Mammary epithelial cell (primary cell): ENCODE results near the gene MALT1.

Experiments used
- CTCF ChIP-seq, 2 donors: IDR thresholded peaks in 1 of 2; conservative IDR thresholded peaks in 1 of 2; 2 replicates each; pipeline ENCODE4 v1.5.1; 2011 to 2012; ENCODE audit warnings: inconsistent platforms in 2 of 2, low read length in 2 of 2, mild to moderate bottlenecking in 2 of 2, control low read depth in 1 of 2, low read depth in 1 of 2; ENCODE audit not compliant: insufficient read depth in 1 of 2; ENCODE audit errors: extremely low read depth in 1 of 2
- EZH2 ChIP-seq: IDR thresholded peaks from 2 replicates; pipeline ENCODE4 v1.6.1; 2012; ENCODE audit warnings: low read length, inconsistent platforms, borderline replicate concordance

DNA sequence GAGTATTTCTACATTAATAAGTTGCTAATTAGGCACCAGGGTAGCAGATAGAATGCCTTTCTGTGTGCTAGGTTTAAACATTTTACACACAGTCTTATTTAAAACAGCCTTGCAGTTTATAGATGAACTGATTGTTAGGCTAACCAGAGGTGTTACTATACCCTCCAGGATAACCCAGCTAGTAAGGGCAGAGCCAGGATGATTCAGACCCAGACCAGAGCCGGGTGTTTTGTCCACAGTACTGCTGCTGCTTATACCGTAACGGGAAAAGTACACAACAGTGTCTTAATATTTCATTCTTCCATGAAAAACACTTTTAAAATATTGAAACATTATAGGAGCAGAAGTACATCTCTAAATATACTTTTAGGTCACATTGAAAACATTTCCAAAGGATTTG, 82.7 kb downstream of the MALT1 start:
- TF ChIP-seq CTCF (conservative IDR thresholded peaks at IDR 0.05 in 1 of 2, IDR thresholded peaks at IDR 0.05 in 1 of 2; ENCODE audit: extremely low read depth in 1 of 2, insufficient read depth in 1 of 2, low read depth in 1 of 2, low read length in 2 of 2) (no peak), EZH2 (no peak)
